ENCODE measurements around the gene ACCSL. TPM values are rescaled to one million over a fixed set of nuclear protein-coding genes. Genes with fewer than 3 reads are reported as not detected.

Gene ACCSL
- total RNA-seq (not detected in 2 replicates), polyA plus RNA-seq (not detected in 2 replicates), polyA minus RNA-seq (ENCODE audit: low replicate concordance) (not detected in 2 replicates)
- polyA plus RNA-seq (2012), result not detected in 2 replicates

DNA sequence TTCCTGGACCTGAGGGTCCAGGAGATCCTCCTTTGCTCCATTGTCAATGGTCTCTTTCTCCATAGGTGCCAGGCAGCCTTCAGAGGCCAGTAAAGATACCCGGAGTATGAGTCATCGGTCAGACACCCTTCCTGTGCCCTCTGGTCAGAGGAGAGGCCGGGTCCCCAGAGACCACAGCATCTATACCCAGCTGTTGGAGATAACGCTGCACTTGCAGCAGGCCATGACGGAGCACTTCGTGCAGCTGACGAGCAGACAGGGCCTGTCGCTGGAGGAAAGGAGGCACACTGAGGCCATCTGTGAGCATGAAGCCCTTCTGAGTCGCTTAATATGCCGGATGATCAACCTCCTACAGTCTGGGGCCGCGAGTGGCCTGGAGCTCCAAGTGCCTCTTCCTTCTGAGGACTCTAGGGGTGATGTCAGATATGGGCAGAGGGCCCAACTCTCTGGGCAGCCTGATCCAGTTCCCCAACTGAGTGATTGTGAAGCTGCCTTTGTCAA lies at the start of gene ACCSL:
Gene ACCSL, plus strand, starts transcription at position 51 of the 501 bp plus-strand sequence. Its CDS starts 56 bp downstream, at position 107.
- H3K4me2 ChIP-seq (ENCODE audit: extremely low read depth, insufficient read depth, low read length), result no peak within 1 kb of the TSS
- H3K4me3 ChIP-seq (replicated peaks in 1 of 4; ENCODE audit: control extremely low read depth in 1 of 4, insufficient read depth in 1 of 4, low read depth in 3 of 4, low read length in 4 of 4), result no peak within 1 kb of the TSS
- H3K9me3 ChIP-seq (ENCODE audit: control insufficient read depth, insufficient read depth, low read depth, low read length), result no peaks in the 10 kb centered on the region
- no peak for DNase-seq (ENCODE audit: low read depth in 2 of 2)
- H2AFZ ChIP-seq (ENCODE audit: low read length), result no peak within 1 kb of the TSS
- H3K27ac ChIP-seq (ENCODE audit: insufficient read depth, low read length), result no peak within 1 kb of the TSS
- H3K4me1 ChIP-seq (ENCODE audit: control insufficient read depth, extremely low read depth, insufficient read depth, low read length), result no peaks in the 10 kb centered on the region
- H3K27me3 ChIP-seq (ENCODE audit: control insufficient read depth, insufficient read depth, low read length), result peaks cover 6% of the 10 kb centered on the region
- no peaks in the 10 kb centered on the region for H4K20me1 ChIP-seq (ENCODE audit: control insufficient read depth, extremely low read depth, insufficient read depth, low read length)
- H3K79me2 ChIP-seq (ENCODE audit: control insufficient read depth, insufficient read depth, low read length), result no peaks in the 10 kb centered on the region
- TF ChIP-seq EZH2 (IDR thresholded peaks at IDR 0.05; ENCODE audit: low read length, missing control alignments) (no peak), CTCF (conservative IDR thresholded peaks at IDR 0.05 in 1 of 2, IDR thresholded peaks at IDR 0.05 in 1 of 2; ENCODE audit: low read depth in 1 of 2, low read length in 2 of 2) (no peak)
- no peaks in the 10 kb centered on the region for H3K36me3 ChIP-seq (ENCODE audit: control insufficient read depth, insufficient read depth, low read length)
- H3K9ac ChIP-seq (ENCODE audit: insufficient read depth, low read length), result no peak within 1 kb of the TSS

DNA sequence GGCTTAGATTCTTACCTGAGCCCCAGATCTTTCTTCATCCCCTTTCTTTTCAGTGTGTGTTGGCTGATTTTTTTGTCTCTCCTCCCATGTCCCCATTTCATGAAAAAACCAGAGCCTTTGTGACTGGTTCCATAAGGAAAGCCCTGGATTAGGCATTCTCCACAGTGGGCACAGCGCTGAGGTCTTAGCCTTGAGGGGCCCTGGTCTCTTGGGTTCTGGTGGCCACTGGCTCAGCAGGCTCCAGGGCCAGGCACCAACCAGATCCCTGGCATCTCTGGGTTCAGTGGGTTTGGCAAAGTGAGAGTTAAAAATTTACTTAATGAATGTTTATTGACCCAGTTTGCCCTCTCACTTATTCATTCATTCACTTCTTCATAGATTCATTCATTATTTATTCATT lies 49.5 kb upstream of the ACCSL start:
- no peaks in the 10 kb centered on the region for H3K36me3 ChIP-seq (ENCODE audit: control insufficient read depth, insufficient read depth, low read length)
- no peak for TF ChIP-seq EZH2 (IDR thresholded peaks at IDR 0.05; ENCODE audit: low read length, missing control alignments)
- no peaks in the 10 kb centered on the region for H4K20me1 ChIP-seq (ENCODE audit: control insufficient read depth, extremely low read depth, insufficient read depth, low read length)
- no peak overlapping the region for H2AFZ ChIP-seq (ENCODE audit: low read length)
- no peak overlapping the region for H3K4me2 ChIP-seq (ENCODE audit: extremely low read depth, insufficient read depth, low read length)
- H3K27me3 ChIP-seq (ENCODE audit: control insufficient read depth, insufficient read depth, low read length), result peaks cover 2% of the 10 kb centered on the region
- no peaks in the 10 kb centered on the region for H3K9me3 ChIP-seq (ENCODE audit: control insufficient read depth, insufficient read depth, low read depth, low read length)
- no peak overlapping the region for H3K9ac ChIP-seq (ENCODE audit: insufficient read depth, low read length)
- no peak overlapping the region for H3K27ac ChIP-seq (ENCODE audit: insufficient read depth, low read length)
- H3K4me1 ChIP-seq (ENCODE audit: control insufficient read depth, extremely low read depth, insufficient read depth, low read length), result no peaks in the 10 kb centered on the region
- no peak for DNase-seq (ENCODE audit: low read depth in 2 of 2)
- no peaks in the 10 kb centered on the region for H3K79me2 ChIP-seq (ENCODE audit: control insufficient read depth, insufficient read depth, low read length)
- H3K4me3 ChIP-seq (replicated peaks in 1 of 4; ENCODE audit: control extremely low read depth in 1 of 4, insufficient read depth in 1 of 4, low read depth in 3 of 4, low read length in 4 of 4), result no peak overlapping the region

- TF ChIP-seq EZH2 (IDR thresholded peaks at IDR 0.05; ENCODE audit: low read length, missing control alignments) (no peak), CTCF (conservative IDR thresholded peaks at IDR 0.05 in 1 of 2, IDR thresholded peaks at IDR 0.05 in 1 of 2; ENCODE audit: low read depth in 1 of 2, low read length in 2 of 2) (no peak)
- Histone ChIP-seq H3K4me3 (replicated peaks in 1 of 4; ENCODE audit: control extremely low read depth in 1 of 4, insufficient read depth in 1 of 4, low read depth in 3 of 4, low read length in 4 of 4) (no peak overlapping the region), H3K27me3 (ENCODE audit: control insufficient read depth, insufficient read depth, low read length) (peaks cover 2% of the 10 kb centered on the region), H4K20me1 (ENCODE audit: control insufficient read depth, extremely low read depth, insufficient read depth, low read length) (no peaks in the 10 kb centered on the region), H3K9ac (ENCODE audit: insufficient read depth, low read length) (no peak overlapping the region), H3K9me3 (ENCODE audit: control insufficient read depth, insufficient read depth, low read depth, low read length) (no peaks in the 10 kb centered on the region), H2AFZ (ENCODE audit: low read length) (no peak overlapping the region), H3K4me1 (ENCODE audit: control insufficient read depth, extremely low read depth, insufficient read depth, low read length) (no peaks in the 10 kb centered on the region), H3K27ac (ENCODE audit: insufficient read depth, low read length) (no peak overlapping the region), H3K79me2 (ENCODE audit: control insufficient read depth, insufficient read depth, low read length) (no peaks in the 10 kb centered on the region), H3K4me2 (ENCODE audit: extremely low read depth, insufficient read depth, low read length) (no peak overlapping the region), H3K36me3 (ENCODE audit: control insufficient read depth, insufficient read depth, low read length) (no peaks in the 10 kb centered on the region)
- no peak for DNase-seq (ENCODE audit: low read depth in 2 of 2)
These were observed 47.0 kb upstream of the ACCSL start for GRCh38 chr11:44000731-44001130.

Measured in fibroblast of lung (primary cell).